ENCODE data around the gene DDR1.

DDR1 gene

DNA sequence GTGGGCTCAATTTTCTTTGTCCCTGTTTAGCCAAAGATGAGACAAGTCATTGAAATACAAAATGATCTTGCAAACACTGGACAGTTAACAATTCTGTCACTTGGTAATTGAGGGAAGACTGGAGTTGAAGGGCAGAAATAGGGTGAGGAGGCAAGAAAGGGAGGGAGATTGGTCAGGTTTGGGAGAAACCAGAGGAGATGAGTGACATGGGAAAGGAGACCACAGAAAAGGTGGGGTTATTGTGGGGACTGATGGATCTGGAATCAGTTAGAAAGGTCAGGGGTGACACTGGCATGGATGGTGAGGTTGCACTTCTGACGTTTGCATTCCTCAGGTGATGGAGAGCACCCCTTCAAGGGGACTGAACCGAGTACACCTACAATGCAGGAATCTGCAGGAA, 24.4 kb downstream of the DDR1 start:
- no peak for TF ChIP-seq FOXP2 (optimal IDR thresholded peaks at IDR 0.05; ENCODE audit: borderline replicate concordance, extremely low read depth, extremely low read length, insufficient read depth)
- no peak for TF ChIP-seq TAF1 (IDR thresholded peaks at IDR 0.05; ENCODE audit: borderline replicate concordance, insufficient read depth, low read length)
- no peak for TF ChIP-seq SIN3A (IDR thresholded peaks at IDR 0.05; ENCODE audit: borderline replicate concordance, insufficient read depth, low read length)
- TF ChIP-seq, protein P1, sequence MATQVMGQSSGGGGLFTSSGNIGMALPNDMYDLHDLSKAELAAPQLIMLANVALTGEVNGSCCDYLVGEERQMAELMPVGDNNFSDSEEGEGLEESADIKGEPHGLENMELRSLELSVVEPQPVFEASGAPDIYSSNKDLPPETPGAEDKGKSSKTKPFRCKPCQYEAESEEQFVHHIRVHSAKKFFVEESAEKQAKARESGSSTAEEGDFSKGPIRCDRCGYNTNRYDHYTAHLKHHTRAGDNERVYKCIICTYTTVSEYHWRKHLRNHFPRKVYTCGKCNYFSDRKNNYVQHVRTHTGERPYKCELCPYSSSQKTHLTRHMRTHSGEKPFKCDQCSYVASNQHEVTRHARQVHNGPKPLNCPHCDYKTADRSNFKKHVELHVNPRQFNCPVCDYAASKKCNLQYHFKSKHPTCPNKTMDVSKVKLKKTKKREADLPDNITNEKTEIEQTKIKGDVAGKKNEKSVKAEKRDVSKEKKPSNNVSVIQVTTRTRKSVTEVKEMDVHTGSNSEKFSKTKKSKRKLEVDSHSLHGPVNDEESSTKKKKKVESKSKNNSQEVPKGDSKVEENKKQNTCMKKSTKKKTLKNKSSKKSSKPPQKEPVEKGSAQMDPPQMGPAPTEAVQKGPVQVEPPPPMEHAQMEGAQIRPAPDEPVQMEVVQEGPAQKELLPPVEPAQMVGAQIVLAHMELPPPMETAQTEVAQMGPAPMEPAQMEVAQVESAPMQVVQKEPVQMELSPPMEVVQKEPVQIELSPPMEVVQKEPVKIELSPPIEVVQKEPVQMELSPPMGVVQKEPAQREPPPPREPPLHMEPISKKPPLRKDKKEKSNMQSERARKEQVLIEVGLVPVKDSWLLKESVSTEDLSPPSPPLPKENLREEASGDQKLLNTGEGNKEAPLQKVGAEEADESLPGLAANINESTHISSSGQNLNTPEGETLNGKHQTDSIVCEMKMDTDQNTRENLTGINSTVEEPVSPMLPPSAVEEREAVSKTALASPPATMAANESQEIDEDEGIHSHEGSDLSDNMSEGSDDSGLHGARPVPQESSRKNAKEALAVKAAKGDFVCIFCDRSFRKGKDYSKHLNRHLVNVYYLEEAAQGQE (IDR thresholded peaks at IDR 0.05; ENCODE audit: insufficient read depth in 1 of 2, low read depth in 2 of 2, low read length in 2 of 2), result no peak
- no peak for TF ChIP-seq POLR2AphosphoS5 (IDR thresholded peaks at IDR 0.05; ENCODE audit: low read depth, low read length)

DNA sequence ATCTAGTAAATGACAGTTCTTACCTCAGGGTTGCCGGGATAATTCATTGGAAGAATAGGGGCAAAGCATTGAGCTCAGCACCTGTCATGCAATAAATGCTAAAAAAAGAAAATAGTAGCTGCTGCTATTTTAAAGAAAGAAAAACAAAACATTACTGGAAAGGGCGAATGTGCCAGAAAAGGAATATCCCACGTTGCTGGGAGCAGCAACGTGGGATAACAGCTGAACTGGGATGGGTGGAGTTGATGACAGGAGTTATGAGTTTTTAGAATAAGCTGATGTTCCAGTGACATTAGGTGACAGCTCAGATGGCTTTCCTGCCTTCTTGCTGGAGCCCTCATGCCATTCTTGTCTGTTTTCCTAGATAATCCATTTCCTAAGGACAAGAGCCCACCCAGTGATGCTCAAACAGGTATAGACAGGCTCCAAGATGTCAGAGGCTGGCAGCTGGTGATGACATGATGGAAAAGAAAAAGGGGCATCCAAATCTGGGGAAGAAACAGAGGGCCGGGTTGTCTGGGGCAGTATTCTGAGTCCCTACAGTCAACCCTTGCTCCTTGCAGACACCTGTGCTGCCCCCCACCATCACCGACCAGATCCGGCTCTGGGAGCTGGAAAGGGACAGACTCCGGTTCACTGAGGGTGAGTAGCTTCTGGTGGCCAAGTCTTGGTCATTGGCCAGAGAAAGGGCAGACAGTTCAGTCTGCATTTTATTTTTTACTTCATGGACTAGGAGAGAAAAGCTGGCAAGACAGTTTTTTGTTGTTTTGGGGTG, 28.6 kb downstream of the DDR1 start:
- TF ChIP-seq SIN3A (IDR thresholded peaks at IDR 0.05; ENCODE audit: borderline replicate concordance, insufficient read depth, low read length) (no peak), FOXP2 (optimal IDR thresholded peaks at IDR 0.05; ENCODE audit: borderline replicate concordance, extremely low read depth, extremely low read length, insufficient read depth) (no peak), TAF1 (IDR thresholded peaks at IDR 0.05; ENCODE audit: borderline replicate concordance, insufficient read depth, low read length) (no peak), POLR2AphosphoS5 (IDR thresholded peaks at IDR 0.05; ENCODE audit: low read depth, low read length) (no peak)
- TF ChIP-seq, protein P1 (IDR thresholded peaks at IDR 0.05; ENCODE audit: insufficient read depth in 1 of 2, low read depth in 2 of 2, low read length in 2 of 2), result no peak

DNA sequence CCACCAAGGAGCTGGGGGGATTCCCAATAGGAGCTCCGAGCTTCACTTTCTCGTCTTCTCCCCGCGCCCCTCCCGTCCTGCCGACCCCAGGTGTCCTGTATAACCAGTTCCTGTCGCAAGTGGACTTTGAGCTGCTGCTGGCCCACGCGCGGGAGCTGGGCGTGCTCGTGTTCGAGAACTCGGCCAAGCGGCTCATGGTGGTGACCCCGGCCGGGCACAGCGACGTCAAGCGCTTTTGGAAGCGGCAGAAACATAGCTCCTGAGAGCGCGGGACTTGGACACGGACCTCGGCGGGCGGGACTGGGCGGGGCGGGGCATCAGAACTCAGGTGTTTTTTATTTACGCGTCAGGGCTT, 29.4 kb downstream of the DDR1 start:
- TF ChIP-seq FOXP2 (optimal IDR thresholded peaks at IDR 0.05; ENCODE audit: borderline replicate concordance, extremely low read depth, extremely low read length, insufficient read depth), result no peak
- TF ChIP-seq POLR2AphosphoS5 (IDR thresholded peaks at IDR 0.05; ENCODE audit: low read depth, low read length), result no peak
- TF ChIP-seq SIN3A (IDR thresholded peaks at IDR 0.05; ENCODE audit: borderline replicate concordance, insufficient read depth, low read length), result no peak
- no peak for TF ChIP-seq TAF1 (IDR thresholded peaks at IDR 0.05; ENCODE audit: borderline replicate concordance, insufficient read depth, low read length)
- TF ChIP-seq, protein P1 (IDR thresholded peaks at IDR 0.05; ENCODE audit: insufficient read depth in 1 of 2, low read depth in 2 of 2, low read length in 2 of 2), result no peak

DNA sequence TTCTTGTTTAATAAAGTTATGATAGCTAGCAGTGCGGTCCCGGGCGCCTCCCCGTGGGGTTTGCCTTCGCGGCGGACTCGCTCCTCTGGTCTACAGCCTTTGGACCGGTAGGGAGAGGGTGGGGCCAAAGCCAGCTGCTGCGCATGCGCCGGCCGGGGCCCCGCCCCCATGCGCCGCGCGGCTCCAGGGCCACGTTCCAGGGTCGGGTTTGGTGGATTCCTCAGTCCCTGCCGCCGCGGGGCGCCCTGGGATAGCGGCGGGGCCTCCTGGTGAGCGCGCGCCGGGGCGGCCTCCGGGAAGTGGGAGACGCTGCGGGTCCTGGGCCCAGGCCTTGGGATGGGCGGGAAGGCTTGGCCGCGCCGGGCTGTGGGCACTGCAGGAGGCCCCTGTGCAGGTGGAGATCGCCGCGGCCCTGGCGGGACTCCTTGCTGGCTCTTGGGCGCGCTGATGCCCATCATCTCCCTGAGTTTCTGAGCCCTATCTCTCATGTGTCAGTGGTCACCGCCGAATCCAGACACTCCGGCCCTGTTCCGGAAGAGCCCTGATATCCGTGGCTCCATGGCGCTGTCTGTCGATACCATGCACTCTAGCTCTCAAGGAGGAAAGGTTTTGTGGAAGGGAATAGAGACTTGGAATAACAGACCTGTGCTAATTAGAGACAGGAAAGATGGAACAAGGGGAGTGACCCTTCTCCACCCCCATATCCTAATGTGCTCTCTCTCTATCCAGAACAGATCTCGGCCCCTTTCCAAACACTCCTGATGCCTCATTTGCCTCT, 29.9 kb downstream of the DDR1 start, which contains the start of gene VARS2:
TSS of gene VARS2 (plus strand) at position 163 of the 778 bp plus-strand sequence. CDS start at position 762, 599 bp downstream.
- TF ChIP-seq, protein P1 (IDR thresholded peaks at IDR 0.05; ENCODE audit: insufficient read depth in 1 of 2, low read depth in 2 of 2, low read length in 2 of 2), result no peak
- TF ChIP-seq FOXP2 (optimal IDR thresholded peaks at IDR 0.05; ENCODE audit: borderline replicate concordance, extremely low read depth, extremely low read length, insufficient read depth) (peak; percentile 34), SIN3A (IDR thresholded peaks at IDR 0.05; ENCODE audit: borderline replicate concordance, insufficient read depth, low read length) (no peak; the same call in 1 of the 2 replicates), TAF1 (IDR thresholded peaks at IDR 0.05; ENCODE audit: borderline replicate concordance, insufficient read depth, low read length) (peak; percentile 53; the same call in 1 of the 2 replicates), POLR2AphosphoS5 (IDR thresholded peaks at IDR 0.05; ENCODE audit: low read depth, low read length) (peak; percentile 93)
